Activated CD8-positive, alpha-beta memory T cell treated with anti-CD3 and anti-CD28 coated beads, Interleukin-2, amount 50 U/mL, for 1 hour (primary cell): Measurements from ENCODE around the gene ZNF555.

Experiments used
- DNase-seq: peaks from one replicate; pipeline ENCODE4 v3.0.0-alpha.2; 2020; ENCODE audit errors: extremely low read depth

Gene ZNF555

GRCh38 chr19:2824129-2824528 is 17.1 kb upstream of the ZNF555 start:
- no peak for DNase-seq

DNA sequence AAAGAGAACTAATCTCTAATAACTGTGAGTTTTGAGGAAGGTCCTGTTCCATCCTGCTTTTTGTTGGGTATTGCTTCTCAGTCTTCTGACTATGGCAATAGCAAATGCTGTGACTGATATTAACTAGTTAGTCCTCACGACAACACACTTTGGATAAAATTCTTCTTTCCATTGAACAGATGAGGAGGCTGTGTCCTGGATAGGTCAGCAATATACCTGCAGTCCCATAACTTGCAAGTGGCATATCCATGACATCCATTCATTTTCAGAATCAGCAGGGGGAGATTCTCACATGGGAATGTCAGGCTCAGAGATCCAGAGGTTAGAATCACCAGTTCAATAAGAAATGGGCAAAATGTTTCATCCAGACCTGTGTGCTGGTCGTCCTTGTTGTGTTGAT is 14.3 kb upstream of the ZNF555 start:
- DNase-seq, result no peak

- DNase-seq, result no peak
These were observed 13.3 kb upstream of the ZNF555 start for GRCh38 chr19:2827840-2828489.

- no peak for DNase-seq
These were observed 6.9 kb upstream of the ZNF555 start for GRCh38 chr19:2834294-2834871.

- no peak for DNase-seq
These were observed 3.8 kb upstream of the ZNF555 start for GRCh38 chr19:2837430-2837829.

DNA sequence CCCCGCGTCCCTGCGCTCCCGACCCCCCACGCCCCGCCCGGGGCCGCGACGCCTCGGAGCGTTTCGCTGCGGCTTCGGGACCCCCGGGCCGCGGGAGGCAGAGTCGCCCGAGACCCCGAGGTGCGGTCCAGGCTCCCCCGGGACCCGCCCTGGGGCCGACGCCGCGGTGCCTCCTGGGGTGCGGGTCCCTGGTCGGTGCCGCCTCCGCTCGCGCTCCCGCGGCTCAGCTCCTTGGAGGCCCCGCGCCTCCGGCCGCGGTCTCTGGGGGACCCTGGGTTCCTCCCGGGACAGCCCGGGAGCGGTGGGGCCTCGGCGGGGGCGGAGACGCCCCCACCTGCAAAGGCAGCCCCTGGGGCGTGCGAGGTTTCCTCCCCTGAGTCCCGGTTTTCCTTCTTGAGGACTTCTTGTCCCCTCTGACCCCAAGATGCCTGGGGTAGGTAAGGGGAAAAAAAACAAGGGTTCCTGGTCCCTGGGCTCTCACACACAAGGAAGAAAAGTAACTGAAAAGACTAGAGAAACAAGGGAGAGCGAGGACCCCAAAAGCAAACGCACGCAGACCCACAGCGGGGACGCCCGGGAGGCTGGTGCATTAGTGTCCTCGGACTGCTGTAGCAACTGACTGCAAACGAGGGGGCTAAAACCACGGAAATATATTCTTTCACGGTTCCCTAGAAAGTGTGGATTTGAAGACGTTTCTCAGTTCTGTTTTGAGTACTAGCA is 740 bp downstream of the ZNF555 start:
- no peak for DNase-seq

- no peak for DNase-seq
These were observed 3.8 kb downstream of the ZNF555 start for GRCh38 chr19:2845107-2845506.

DNA sequence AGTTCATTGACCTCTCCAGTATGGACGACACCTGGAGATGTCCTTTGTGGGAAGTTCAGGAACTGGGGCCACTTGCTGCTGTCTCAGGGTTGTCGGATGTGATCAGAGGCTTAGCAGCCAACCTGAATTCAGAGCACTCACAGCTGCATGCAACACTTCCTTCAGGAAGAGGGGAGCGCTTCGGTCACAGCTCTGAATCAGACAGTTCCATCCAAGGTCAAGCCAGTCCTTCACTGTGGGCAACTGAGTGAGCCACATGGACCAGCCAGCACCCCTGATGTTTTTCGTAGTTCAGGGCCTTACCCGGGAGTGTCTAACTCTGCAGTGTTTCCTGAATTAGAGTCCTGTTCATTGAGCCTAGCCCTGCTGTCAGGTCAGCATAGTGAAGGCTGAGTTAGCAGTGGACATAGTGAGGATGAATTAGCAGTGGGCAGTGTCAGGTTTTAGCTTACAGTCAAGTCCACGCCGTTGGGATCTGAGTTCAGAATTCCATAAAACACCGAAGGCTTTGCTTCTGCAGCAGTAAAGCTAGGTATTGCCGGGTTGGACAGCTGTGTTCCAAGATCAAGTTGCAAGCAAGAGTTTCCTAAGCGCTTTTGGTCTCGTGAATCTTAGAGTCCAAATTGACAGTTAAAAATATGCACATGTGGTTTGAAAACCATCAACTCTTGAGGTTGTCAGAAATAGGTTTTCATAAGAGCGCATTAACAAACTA is 5.1 kb downstream of the ZNF555 start:
- no peak for DNase-seq

GRCh38 chr19:2847507-2847906 is 6.2 kb downstream of the ZNF555 start:
- no peak for DNase-seq

- DNase-seq, result no peak
These were observed 7.3 kb downstream of the ZNF555 start for GRCh38 chr19:2848616-2849015.

DNA sequence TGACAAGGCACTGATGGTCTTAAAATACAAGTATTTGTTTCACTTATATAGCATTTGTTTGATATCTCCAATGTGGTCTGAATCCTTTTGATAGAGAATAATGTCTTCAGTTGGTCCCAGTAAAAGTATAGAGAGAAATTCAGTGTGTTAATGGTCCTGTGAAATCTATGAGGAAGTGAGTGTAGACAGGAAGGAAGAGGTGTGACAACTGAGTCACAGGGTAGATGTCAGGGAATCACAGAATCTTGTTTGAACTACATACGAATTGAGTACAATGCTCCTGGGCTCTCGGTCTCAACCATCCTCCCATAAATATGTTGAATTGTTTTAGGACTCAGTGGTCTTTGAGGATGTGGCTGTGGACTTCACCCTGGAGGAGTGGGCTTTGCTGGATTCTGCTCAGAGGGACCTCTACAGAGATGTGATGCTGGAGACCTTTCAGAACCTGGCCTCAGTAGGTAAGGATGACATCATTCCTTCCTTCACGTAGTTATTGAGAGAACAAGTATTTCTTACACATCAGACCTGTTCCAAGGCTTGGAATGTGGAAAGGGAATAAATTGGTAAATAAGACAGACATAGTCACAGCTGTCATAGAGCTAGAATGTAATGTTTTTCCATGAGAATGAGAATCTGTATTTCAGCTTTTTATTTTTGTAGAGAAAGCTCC is 9.1 kb downstream of the ZNF555 start:
- no peak for DNase-seq

- DNase-seq, result no peak
These were observed 11.3 kb downstream of the ZNF555 start for GRCh38 chr19:2852598-2852997.

GRCh38 chr19:2853015-2853606 is 11.8 kb downstream of the ZNF555 start:
- no peak for DNase-seq

GRCh38 chr19:2854849-2855248 is 13.6 kb downstream of the ZNF555 start:
- no peak for DNase-seq

DNA sequence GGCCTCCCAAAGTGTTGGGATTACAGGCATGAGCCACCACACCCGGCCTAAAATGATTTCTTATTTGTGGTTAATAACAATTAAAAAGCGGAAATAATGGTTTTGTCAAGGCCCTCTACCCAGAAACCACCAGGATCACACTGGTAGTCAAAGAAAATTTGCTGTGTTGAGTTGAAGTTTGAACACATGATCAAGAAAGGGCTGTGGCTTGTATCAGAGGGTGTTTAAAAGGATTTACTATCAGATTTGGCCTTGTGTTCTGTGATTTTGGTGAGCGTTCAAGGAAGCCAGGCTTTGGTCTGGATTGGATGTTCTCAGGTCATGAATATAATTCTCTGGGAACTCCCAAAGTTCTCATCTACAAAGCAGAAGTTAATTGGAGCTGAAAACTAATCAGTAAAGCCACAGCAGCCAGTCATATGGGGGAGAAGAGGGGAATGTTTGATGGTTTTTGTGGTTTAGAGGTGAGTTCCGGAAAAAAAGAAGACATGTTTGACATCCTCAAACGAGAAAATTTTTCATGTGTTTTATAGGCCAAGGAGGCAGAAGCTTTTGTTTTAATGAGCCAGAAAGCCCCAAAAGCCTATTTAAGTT is 15.3 kb downstream of the ZNF555 start:
- DNase-seq, result no peak

DNA sequence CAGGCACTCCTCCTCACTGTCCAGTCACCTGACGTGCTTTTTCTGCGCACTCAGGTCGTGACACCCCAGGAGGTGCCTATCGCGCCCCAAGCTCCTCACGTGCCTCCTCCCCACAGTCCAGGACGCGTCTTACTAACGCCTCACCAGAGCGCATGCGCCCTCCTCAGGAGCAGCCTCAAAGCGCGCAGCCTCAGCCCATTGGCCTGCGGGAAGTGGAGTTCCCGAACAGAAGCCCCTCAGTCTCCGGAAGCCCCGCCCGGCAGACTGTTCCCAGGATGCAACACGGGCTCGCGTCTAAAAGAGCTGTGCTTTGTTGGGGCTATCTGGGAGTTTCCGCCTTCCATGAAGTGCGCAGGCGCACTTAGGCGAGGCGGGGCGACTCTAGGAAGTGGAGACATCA is 17.6 kb downstream of the ZNF555 start:
- no peak for DNase-seq

GRCh38 chr19:2863816-2864215 is 22.5 kb downstream of the ZNF555 start:
- no peak for DNase-seq

GRCh38 chr19:2865334-2866100 is 24.2 kb downstream of the ZNF555 start:
- DNase-seq, result no peak

DNA sequence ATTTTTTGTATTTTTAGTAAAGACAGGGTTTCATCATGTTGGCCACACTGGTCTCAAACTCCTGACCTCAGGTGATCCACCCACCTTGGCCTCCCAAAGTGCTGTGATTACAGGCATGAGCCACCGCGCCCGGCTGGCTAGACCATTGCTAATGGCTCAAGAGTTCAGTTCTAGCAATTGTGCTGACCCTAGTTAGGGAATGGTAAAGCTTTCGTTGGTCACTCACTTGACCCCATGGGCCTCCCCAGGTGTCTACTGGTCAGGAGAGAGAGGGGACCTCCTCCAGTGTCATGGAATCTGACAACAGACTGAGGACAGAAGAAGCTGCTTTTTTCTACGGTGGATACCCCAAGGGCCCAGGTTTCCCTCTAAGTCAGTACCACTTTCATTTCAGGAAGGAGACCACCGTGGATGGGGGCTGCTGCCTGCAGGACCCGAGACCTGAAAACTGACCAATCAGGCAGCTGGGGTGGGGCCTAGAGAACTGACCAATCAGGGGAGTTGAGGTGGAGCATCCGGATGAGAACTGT is 25.3 kb downstream of the ZNF555 start:
- no peak for DNase-seq
